ENCODE results near the gene PUM1.

- TF ChIP-seq EZH2 (IDR thresholded peaks at IDR 0.05) (no peak), POLR2AphosphoS5 (IDR thresholded peaks at IDR 0.05; ENCODE audit: borderline replicate concordance, low read depth, low read length) (no peak), FOXP2 (optimal IDR thresholded peaks at IDR 0.05; ENCODE audit: control extremely low read depth, extremely low read length, insufficient read depth) (no peak)
These were observed 138.1 kb downstream of the PUM1 start for GRCh38 chr1:30927448-30927847.

Measured in SK-N-MC (cell line).